ENCODE results near the gene TKTL1. TPM values are rescaled to one million over a fixed set of nuclear protein-coding genes. Genes with fewer than 3 reads are reported as not detected.

Gene TKTL1
- total RNA-seq, 2 experiments from 2014 or later, result 0.06 to 0.78 TPM

- Histone ChIP-seq H3K4me2 (ENCODE audit: low read length) (peak overlapping the region; percentile 98), H4K20me1 (ENCODE audit: insufficient read depth, low read length) (0 out of 2 replicates have a peak, but pooled peaks cover 3% of the 10 kb centered on the region), H3K36me3 (ENCODE audit: insufficient read depth, low read length) (peaks cover 10% of the 10 kb centered on the region; the same call in 1 of the 2 replicates), H3K9me3 (ENCODE audit: low read length) (no peaks in the 10 kb centered on the region), H3K79me2 (ENCODE audit: insufficient read depth, low read depth, low read length) (peaks cover 16% of the 10 kb centered on the region; the same call in 1 of the 2 replicates), H3K9me2 (ENCODE audit: insufficient read depth, low read length) (no peaks in the 10 kb centered on the region), H2AFZ (ENCODE audit: low read length) (no peak overlapping the region), H3K27ac (ENCODE audit: low read depth, low read length, poor library complexity, severe bottlenecking) (peak overlapping the region; percentile 29), H3K4me1 (ENCODE audit: insufficient read depth, low read length, poor library complexity, severe bottlenecking) (peaks cover 30% of the 10 kb centered on the region), H3K4me3 (ENCODE audit: low read depth, low read length, poor library complexity, severe bottlenecking) (peak overlapping the region; percentile 74)
- peak; percentile 15 for DNase-seq (ENCODE audit: low spot score)
- ChIA-PET CTCF (ENCODE audit: unreplicated experiment) (no interaction called here), POLR2A (interaction anchor here (0.6 kb wide), 1 partner anchor 43 kb away, joined by 4 read pairs; no protein-coding TSS in a partner anchor)
- intact Hi-C loops (cut with micrococcal nuclease; ENCODE audit: unreplicated experiment), result loop anchor here (10.0 kb wide), 1 partner anchor 445 kb away; the partner anchor contains the start of gene ARHGAP4
- TF ChIP-seq EZH2phosphoT487 (IDR thresholded peaks at IDR 0.05; ENCODE audit: borderline replicate concordance, low read depth, low read length) (no peak), CTCF (conservative IDR thresholded peaks at IDR 0.05; ENCODE audit: low read length) (no peak)
- no TSS peak for BruUV-seq (replicated peaks)
Measured at GRCh38 chrX:154369449-154370299, 74.1 kb downstream of the TKTL1 start.

- Histone ChIP-seq H3K4me1 (ENCODE audit: insufficient read depth, low read length, poor library complexity, severe bottlenecking) (peaks cover 36% of the 10 kb centered on the region), H2AFZ (ENCODE audit: low read length) (no peak overlapping the region), H3K4me2 (ENCODE audit: low read length) (peak overlapping the region; percentile 98), H3K9me3 (ENCODE audit: low read length) (no peaks in the 10 kb centered on the region), H3K9me2 (ENCODE audit: insufficient read depth, low read length) (no peaks in the 10 kb centered on the region), H3K27ac (ENCODE audit: low read depth, low read length, poor library complexity, severe bottlenecking) (peak overlapping the region; percentile 29), H3K4me3 (ENCODE audit: low read depth, low read length, poor library complexity, severe bottlenecking) (peak overlapping the region; percentile 74), H3K36me3 (ENCODE audit: insufficient read depth, low read length) (peaks cover 10% of the 10 kb centered on the region; the same call in 1 of the 2 replicates), H3K79me2 (ENCODE audit: insufficient read depth, low read depth, low read length) (peaks cover 16% of the 10 kb centered on the region; the same call in 1 of the 2 replicates), H4K20me1 (ENCODE audit: insufficient read depth, low read length) (0 out of 2 replicates have a peak, but pooled peaks cover 3% of the 10 kb centered on the region)
- intact Hi-C loops (cut with micrococcal nuclease; ENCODE audit: unreplicated experiment), result loop anchor here (10.0 kb wide), 1 partner anchor 446 kb away; the partner anchor contains the start of gene ARHGAP4
- TF ChIP-seq EZH2phosphoT487 (IDR thresholded peaks at IDR 0.05; ENCODE audit: borderline replicate concordance, low read depth, low read length), result no peak
- no peak for TF ChIP-seq CTCF (conservative IDR thresholded peaks at IDR 0.05; ENCODE audit: low read length)
- CTCF ChIA-PET (ENCODE audit: unreplicated experiment), result no interaction called here
- DNase-seq (ENCODE audit: low spot score), result peak; percentile 43
- BruUV-seq (replicated peaks), result no TSS peak
- POLR2A ChIA-PET, result interaction anchor here (0.7 kb wide), 1 partner anchor 65 kb away, joined by 4 read pairs; no protein-coding TSS in a partner anchor
Measured at GRCh38 chrX:154370300-154371016, 74.9 kb downstream of the TKTL1 start.
